KMS-11 (cell line): Measurements from ENCODE around the gene TBX21.

ENCODE experiments used
- H2AFZ ChIP-seq: fragments of 200-600 bp; sonication (generic); 2 replicates; pipeline ENCODE4 v1.6.1; 2016; ENCODE audit warnings: antibody characterized with exemption, mixed run types, low read depth
- H3K27ac ChIP-seq: fragments of 200-600 bp; sonication (generic); 2 replicates; pipeline ENCODE4 v1.6.1; 2016; ENCODE audit warnings: mild to moderate bottlenecking, mixed run types
- H3K27me3 ChIP-seq: fragments of 200-600 bp; sonication (generic); 2 replicates; pipeline ENCODE4 v1.6.1; 2017; ENCODE audit warnings: mild to moderate bottlenecking, low read depth, mixed run types, moderate library complexity; ENCODE audit not compliant: insufficient read depth
- H3K36me3 ChIP-seq: fragments of 200-600 bp; sonication (generic); 2 replicates; pipeline ENCODE4 v1.6.1; 2017; ENCODE audit warnings: mild to moderate bottlenecking, mixed run types; ENCODE audit not compliant: insufficient read depth
- H3K4me1 ChIP-seq: fragments of 200-600 bp; sonication (generic); 2 replicates; pipeline ENCODE4 v1.6.1; 2016; ENCODE audit warnings: mild to moderate bottlenecking, low read depth, mixed run types; ENCODE audit not compliant: poor library complexity, severe bottlenecking
- H3K4me2 ChIP-seq: fragments of 200-600 bp; sonication (generic); 2 replicates; pipeline ENCODE4 v1.7.0; 2016; ENCODE audit warnings: mild to moderate bottlenecking, mixed run types
- H3K4me3 ChIP-seq: fragments of 200-600 bp; sonication (generic); IDR thresholded peaks from 2 replicates; pipeline ENCODE4 v1.6.1; 2017; ENCODE audit warnings: low read depth, low read length, mixed read lengths; ENCODE audit not compliant: insufficient read depth
- H3K79me2 ChIP-seq: fragments of 200-600 bp; sonication (generic); 2 replicates; pipeline ENCODE4 v1.6.1; 2016; ENCODE audit warnings: low read depth, mixed run types; ENCODE audit not compliant: insufficient read depth
- H3K9ac ChIP-seq: fragments of 200-600 bp; sonication (generic); 2 replicates; pipeline ENCODE4 v1.6.1; 2016; ENCODE audit warnings: mild to moderate bottlenecking, mixed run types
- H4K20me1 ChIP-seq: fragments of 200-600 bp; sonication (generic); 2 replicates; pipeline ENCODE4 v1.6.1; 2016; ENCODE audit warnings: mild to moderate bottlenecking, mixed run types; ENCODE audit not compliant: insufficient read depth
- CTCF ChIP-seq: fragments of 200-600 bp; sonication (generic); conservative IDR thresholded peaks from 2 replicates; pipeline ENCODE4 v1.6.1; 2017; ENCODE audit warnings: low read depth, mild to moderate bottlenecking, antibody characterized with exemption, low read length, moderate library complexity, mixed read lengths

TBX21 gene

DNA sequence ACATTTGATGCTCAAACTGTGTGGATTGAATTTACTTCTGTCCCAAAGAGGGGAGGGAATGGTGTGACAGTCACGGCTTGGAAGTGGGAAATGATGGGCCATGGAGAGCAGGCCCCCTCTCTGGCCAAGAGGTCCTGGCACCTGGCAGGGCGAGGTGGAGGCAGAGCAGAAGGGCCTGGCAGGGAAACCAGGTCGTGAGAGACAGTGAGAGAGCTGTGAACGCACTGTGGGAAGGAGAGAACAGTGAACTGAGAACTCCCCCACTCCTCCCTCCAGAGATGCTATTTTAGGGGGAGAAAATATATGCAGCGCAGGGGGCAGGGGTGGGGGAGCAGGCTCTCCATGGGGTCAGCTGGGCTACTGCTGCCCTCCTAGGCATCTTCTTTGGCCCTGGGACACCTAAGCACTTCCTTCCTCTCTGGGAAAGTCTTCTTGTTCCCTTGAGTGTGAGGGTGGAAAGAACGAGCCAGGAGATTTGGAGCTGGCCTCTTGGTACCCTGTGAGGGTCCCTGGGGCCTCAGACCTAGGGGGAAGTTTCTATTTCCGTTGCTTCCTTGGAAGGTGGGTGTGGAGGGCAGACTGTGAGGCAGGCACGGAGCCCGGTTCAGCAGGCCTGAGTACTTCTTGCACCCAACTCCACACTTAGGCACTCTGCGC lies 17.2 kb upstream of the TBX21 start:
- TF ChIP-seq CTCF = no peak
- H3K79me2 ChIP-seq = no peaks in the 10 kb centered on the region
- no peaks in the 10 kb centered on the region for H3K36me3 ChIP-seq
- H3K4me1 ChIP-seq = peaks cover 41% of the 10 kb centered on the region
- no peak overlapping the region for H3K4me2 ChIP-seq
- no peak overlapping the region for H3K4me3 ChIP-seq
- H3K27me3 ChIP-seq = no peaks in the 10 kb centered on the region; the same call in 1 of the 2 replicates
- no peak overlapping the region for H3K27ac ChIP-seq
- H2AFZ ChIP-seq = no peak overlapping the region
- no peaks in the 10 kb centered on the region for H4K20me1 ChIP-seq
- no peak overlapping the region for H3K9ac ChIP-seq

DNA sequence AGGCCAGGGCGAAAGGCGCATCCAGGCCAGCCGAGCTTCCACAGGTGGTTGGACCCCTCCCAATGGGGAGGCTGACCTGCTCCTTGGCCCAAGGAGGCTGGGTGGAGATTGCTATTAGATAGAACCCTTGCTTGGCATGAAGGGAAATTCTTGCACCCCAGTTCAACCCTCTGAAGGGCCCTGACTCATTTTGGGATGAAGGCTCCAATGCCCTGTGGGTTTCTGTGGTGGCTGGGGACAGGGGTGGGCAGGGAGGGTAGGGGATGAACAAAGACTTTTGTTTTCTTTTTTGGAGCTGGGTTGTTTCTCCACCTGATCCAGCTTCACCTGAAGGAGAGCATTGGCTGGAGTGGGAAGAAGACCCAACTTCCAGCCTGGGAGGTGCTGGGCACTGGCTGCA lies 16.7 kb upstream of the TBX21 start:
- Histone ChIP-seq H3K27me3 (no peaks in the 10 kb centered on the region; the same call in 1 of the 2 replicates), H4K20me1 (no peaks in the 10 kb centered on the region)

GRCh38 chr17:47717261-47717697 lies 15.8 kb upstream of the TBX21 start:
- H3K4me2 ChIP-seq = peak overlapping the region; percentile 9; the same call in 1 of the 2 replicates
- H3K9ac ChIP-seq = no peak overlapping the region
- H3K27ac ChIP-seq = no peak overlapping the region
- no peak overlapping the region for H2AFZ ChIP-seq
- H4K20me1 ChIP-seq = no peaks in the 10 kb centered on the region
- no peaks in the 10 kb centered on the region for H3K79me2 ChIP-seq
- H3K27me3 ChIP-seq = no peaks in the 10 kb centered on the region; the same call in 1 of the 2 replicates
- peaks cover 45% of the 10 kb centered on the region for H3K4me1 ChIP-seq
- TF ChIP-seq CTCF = no peak; the same call in 1 of the 2 replicates
- no peaks in the 10 kb centered on the region for H3K36me3 ChIP-seq
- H3K4me3 ChIP-seq = no peak overlapping the region

More for the DNA sequence above, 16.7 kb upstream of the TBX21 start:
- TF ChIP-seq CTCF = no peak
- H3K4me1 ChIP-seq = peaks cover 45% of the 10 kb centered on the region
- H3K4me2 ChIP-seq = no peak overlapping the region
- no peak overlapping the region for H2AFZ ChIP-seq
- H3K79me2 ChIP-seq = no peaks in the 10 kb centered on the region
- H3K36me3 ChIP-seq = no peaks in the 10 kb centered on the region
- H3K27ac ChIP-seq = no peak overlapping the region
- H3K4me3 ChIP-seq = no peak overlapping the region
- no peak overlapping the region for H3K9ac ChIP-seq

GRCh38 chr17:47717979-47718621 lies 14.9 kb upstream of the TBX21 start:
- no peak for TF ChIP-seq CTCF
- no peaks in the 10 kb centered on the region for H3K27me3 ChIP-seq
- H3K79me2 ChIP-seq = no peaks in the 10 kb centered on the region
- H4K20me1 ChIP-seq = no peaks in the 10 kb centered on the region
- no peak overlapping the region for H3K4me3 ChIP-seq
- H3K4me2 ChIP-seq = peak overlapping the region; percentile 98
- peak overlapping the region; percentile 28; the same call in 1 of the 2 replicates for H2AFZ ChIP-seq
- H3K36me3 ChIP-seq = no peaks in the 10 kb centered on the region
- H3K9ac ChIP-seq = no peak overlapping the region
- peaks cover 45% of the 10 kb centered on the region for H3K4me1 ChIP-seq
- H3K27ac ChIP-seq = peak overlapping the region; percentile 45; the same call in 1 of the 2 replicates
